ENCODE data around the gene SLC44A4.

Gene SLC44A4

GRCh38 chr6:31901415-31901952, 22.7 kb upstream of the SLC44A4 start:
- DNase-seq (ENCODE audit: low read depth): no peak

- DNase-seq (ENCODE audit: low read depth): no peak
Observed at GRCh38 chr6:31900917-31901414, 22.2 kb upstream of the SLC44A4 start.

- no peak for DNase-seq (ENCODE audit: low read depth)
Observed at GRCh38 chr6:31899882-31900722, 21.3 kb upstream of the SLC44A4 start.

GRCh38 chr6:31899215-31899614, 20.4 kb upstream of the SLC44A4 start:
- DNase-seq (ENCODE audit: low read depth): no peak

GRCh38 chr6:31898383-31899011, 19.7 kb upstream of the SLC44A4 start:
- no peak for DNase-seq (ENCODE audit: low read depth)

- no peak for DNase-seq (ENCODE audit: low read depth)
Observed at GRCh38 chr6:31897612-31898382, 19.0 kb upstream of the SLC44A4 start, which contains the start of gene EHMT2. EHMT2 (minus strand) TSS chr6:31897698; CDS start chr6:31897677, 21 bp downstream.

GRCh38 chr6:31896856-31897611, 18.2 kb upstream of the SLC44A4 start:
- DNase-seq (ENCODE audit: low read depth): no peak

GRCh38 chr6:31896493-31896855, 17.7 kb upstream of the SLC44A4 start:
- DNase-seq (ENCODE audit: low read depth): no peak

GRCh38 chr6:31892821-31893220, 14.0 kb upstream of the SLC44A4 start:
- no peak for DNase-seq (ENCODE audit: low read depth)

GRCh38 chr6:31889331-31889972, 10.7 kb upstream of the SLC44A4 start:
- DNase-seq (ENCODE audit: low read depth): no peak

GRCh38 chr6:31888276-31889258, 9.8 kb upstream of the SLC44A4 start:
- DNase-seq (ENCODE audit: low read depth): no peak

- DNase-seq (ENCODE audit: low read depth): no peak
Observed at GRCh38 chr6:31887173-31888007, 8.6 kb upstream of the SLC44A4 start.

- DNase-seq (ENCODE audit: low read depth): no peak
Observed at GRCh38 chr6:31886541-31886991, 7.8 kb upstream of the SLC44A4 start.

- no peak for DNase-seq (ENCODE audit: low read depth)
Observed at GRCh38 chr6:31884528-31885035, 5.8 kb upstream of the SLC44A4 start.

GRCh38 chr6:31883676-31884075, 4.9 kb upstream of the SLC44A4 start:
- DNase-seq (ENCODE audit: low read depth): no peak

GRCh38 chr6:31882344-31882743, 3.5 kb upstream of the SLC44A4 start:
- no peak for DNase-seq (ENCODE audit: low read depth)

GRCh38 chr6:31881136-31881859, 2.5 kb upstream of the SLC44A4 start:
- no peak for DNase-seq (ENCODE audit: low read depth)

GRCh38 chr6:31880616-31881015, 1.8 kb upstream of the SLC44A4 start:
- no peak for DNase-seq (ENCODE audit: low read depth)

Measured in non-pigmented ciliary epithelial cell (primary cell).